SK-N-MC (cell line): Measurements from ENCODE around the gene DUS1L.

Source experiments
- FOXP2 ChIP-seq: optimal IDR thresholded peaks from 2 replicates; pipeline ENCODE3; 2011; ENCODE audit warnings: mild to moderate bottlenecking, moderate library complexity; ENCODE audit not compliant: insufficient read depth; ENCODE audit errors: extremely low read length, control extremely low read depth
- POLR2AphosphoS5 ChIP-seq: IDR thresholded peaks from 2 replicates; pipeline ENCODE4 v1.6.1; 2012; ENCODE audit warnings: mild to moderate bottlenecking, low read depth, low read length, borderline replicate concordance

DNA sequence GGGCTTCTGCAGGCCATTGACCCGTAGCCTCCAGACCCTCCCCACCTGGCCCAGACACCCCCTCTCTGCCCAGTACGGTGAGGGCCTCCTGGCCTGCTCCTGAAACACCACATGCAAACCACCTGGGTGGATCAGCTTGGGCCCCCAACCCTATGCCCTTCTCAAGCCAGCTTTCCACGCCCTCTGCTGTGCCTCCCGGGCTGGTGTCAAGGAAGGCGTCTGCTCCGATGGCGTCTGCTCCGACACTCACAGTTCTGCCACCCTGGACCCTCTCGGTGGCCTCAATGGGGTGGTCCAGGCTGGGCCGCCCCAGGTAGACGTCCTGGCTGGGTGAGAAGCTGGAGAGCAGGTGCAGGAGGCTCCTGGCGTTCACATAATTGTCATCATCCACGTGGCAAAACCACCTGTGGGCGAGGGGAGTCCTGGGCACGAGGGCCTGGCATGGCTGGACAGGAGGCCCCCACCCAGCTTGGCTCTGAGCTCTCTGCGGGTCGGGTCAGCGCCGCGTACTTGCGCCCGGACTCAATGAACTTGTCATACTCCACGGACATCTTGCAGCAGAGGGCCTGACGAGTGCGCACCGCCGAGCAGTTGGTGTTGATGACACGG is 15.3 kb downstream of the DUS1L start:
- TF ChIP-seq POLR2AphosphoS5, result no peak
- no peak for TF ChIP-seq FOXP2
